ENCODE data around the gene SCAF8.
"Not testable (repeated sequence)": the region's sequence is repeated elsewhere in the genome, so short reads cannot be mapped to it uniquely, and the experiment has no call there.

The SCAF8 gene
- 103 to 171 (median 137) reads per million in 9 experiments for total RNA-seq

- DNase-seq (peak; percentile 84 to 89 (median 89)), ATAC-seq (replicated peaks) (peak; percentile 71)
- peaks cover 25% of the 10 kb centered on the region for H3K36me3 Mint-ChIP-seq (ENCODE audit: insufficient read depth)
- H3K4me3 Mint-ChIP-seq, result peak within 1 kb of the TSS; percentile 86 to 88
- H3K27me3 Mint-ChIP-seq, result no peaks in the 10 kb centered on the region
- H3K9me3 Mint-ChIP-seq, result no peaks in the 10 kb centered on the region
- peak within 1 kb of the TSS; percentile 94 for H3K27ac Mint-ChIP-seq
- H3K4me1 Mint-ChIP-seq (ENCODE audit: low read depth in 2 of 2), result peaks cover 29 to 34% of the 10 kb centered on the region in 2 donors
Measured at GRCh38 chr6:154733183-154733625, at the start of gene SCAF8. SCAF8 (plus strand) TSS chr6:154733416; CDS start chr6:154733901, 485 bp downstream.

GRCh38 chr6:154683756-154684523 lies 49.3 kb upstream of the SCAF8 start:
- peaks cover 2 to 7% of the 10 kb centered on the region in 2 donors for H3K4me1 Mint-ChIP-seq (ENCODE audit: low read depth in 2 of 2)
- H3K36me3 Mint-ChIP-seq (ENCODE audit: insufficient read depth), result no peaks in the 10 kb centered on the region
- no peak overlapping the region for H3K4me3 Mint-ChIP-seq
- DNase-seq (no peak), ATAC-seq (replicated peaks) (peak; percentile 42)
- H3K27me3 Mint-ChIP-seq, result no peaks in the 10 kb centered on the region
- H3K27ac Mint-ChIP-seq, result peak overlapping the region in 1 of 2 donors; percentile 38
- H3K9me3 Mint-ChIP-seq, result no peaks in the 10 kb centered on the region

DNA sequence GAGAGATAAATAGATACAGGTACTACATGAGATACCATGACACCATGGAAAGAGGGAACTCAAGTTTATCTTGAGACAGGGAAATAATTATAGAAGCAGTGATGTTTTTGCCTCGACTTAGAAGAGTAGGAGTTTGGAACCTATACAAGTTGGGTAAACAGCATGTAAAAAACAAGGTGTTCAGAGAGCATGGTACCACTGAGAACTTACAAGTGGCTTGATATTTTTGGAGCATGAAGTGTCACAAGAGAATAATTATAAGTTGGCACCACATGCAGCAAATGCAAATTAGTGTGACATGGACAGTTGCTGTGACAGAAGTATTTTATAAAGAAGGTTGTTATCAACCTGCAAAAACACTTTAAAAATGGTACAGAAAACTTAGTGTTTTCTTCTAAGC lies 47.1 kb upstream of the SCAF8 start:
- Mint-ChIP-seq H3K4me3 (no peak overlapping the region), H3K36me3 (ENCODE audit: insufficient read depth) (no peaks in the 10 kb centered on the region), H3K27ac (no peak overlapping the region), H3K4me1 (ENCODE audit: low read depth in 2 of 2) (peaks cover 2 to 7% of the 10 kb centered on the region in 2 donors), H3K27me3 (no peaks in the 10 kb centered on the region), H3K9me3 (no peaks in the 10 kb centered on the region)
- DNase-seq, result no peak
- ATAC-seq (replicated peaks), result no peak

GRCh38 chr6:154689493-154690255 lies 43.5 kb upstream of the SCAF8 start:
- H3K9me3 Mint-ChIP-seq, result no peaks in the 10 kb centered on the region
- no peaks in the 10 kb centered on the region for H3K36me3 Mint-ChIP-seq (ENCODE audit: insufficient read depth)
- H3K27me3 Mint-ChIP-seq, result no peaks in the 10 kb centered on the region
- H3K4me1 Mint-ChIP-seq (ENCODE audit: low read depth in 2 of 2), result no peaks in the 10 kb centered on the region
- H3K4me3 Mint-ChIP-seq, result no peak overlapping the region
- no peak overlapping the region for H3K27ac Mint-ChIP-seq
- ATAC-seq (replicated peaks) (no peak), DNase-seq (no peak)

DNA sequence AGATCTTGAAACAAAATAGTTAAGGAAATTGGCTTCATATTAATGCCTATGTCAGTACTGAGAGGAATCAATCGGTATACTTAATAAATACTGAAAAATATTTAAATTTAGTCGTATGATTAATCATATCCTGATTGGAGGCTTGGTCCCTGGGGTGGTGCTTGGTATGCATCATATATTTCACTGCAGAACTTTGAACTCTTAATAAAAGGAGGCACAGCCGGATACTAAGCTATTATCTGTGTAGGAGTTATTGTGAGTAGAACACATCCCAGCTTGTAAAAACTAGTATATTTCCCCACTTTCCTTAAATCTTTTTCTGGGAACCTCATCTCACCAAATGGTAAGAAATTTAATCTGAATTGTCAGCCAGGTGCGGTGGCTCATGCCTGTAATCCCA lies 42.4 kb upstream of the SCAF8 start:
- no peaks in the 10 kb centered on the region for H3K27me3 Mint-ChIP-seq
- H3K27ac Mint-ChIP-seq, result no peak overlapping the region
- ATAC-seq (replicated peaks) (no peak), DNase-seq (no peak)
- H3K4me3 Mint-ChIP-seq, result no peak overlapping the region
- H3K4me1 Mint-ChIP-seq (ENCODE audit: low read depth in 2 of 2), result no peaks in the 10 kb centered on the region
- no peaks in the 10 kb centered on the region for H3K36me3 Mint-ChIP-seq (ENCODE audit: insufficient read depth)
- H3K9me3 Mint-ChIP-seq, result no peaks in the 10 kb centered on the region

DNA sequence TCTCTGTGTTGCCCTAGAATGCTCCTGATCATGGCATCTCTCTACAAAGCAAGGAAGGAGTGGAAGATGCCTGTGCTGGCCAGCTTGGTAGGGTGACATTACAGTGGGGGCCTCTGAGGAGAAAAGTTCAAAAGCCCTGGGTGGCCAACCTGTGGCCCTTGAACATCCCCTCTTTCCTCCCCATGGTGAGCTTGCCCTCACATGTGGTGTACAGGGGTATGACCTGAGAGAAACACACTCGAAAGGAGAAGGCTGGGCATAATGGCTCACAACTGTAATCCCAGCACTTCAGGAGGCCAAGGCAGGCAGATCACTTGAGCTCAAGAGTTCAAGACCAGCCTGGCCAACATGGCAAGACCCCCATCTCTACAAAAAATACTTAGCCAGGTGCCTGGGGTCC lies 36.6 kb upstream of the SCAF8 start:
- peaks cover 0 to 6% of the 10 kb centered on the region in 2 donors for H3K27me3 Mint-ChIP-seq
- no peaks in the 10 kb centered on the region for H3K36me3 Mint-ChIP-seq (ENCODE audit: insufficient read depth)
- H3K9me3 Mint-ChIP-seq, result no peaks in the 10 kb centered on the region
- no peak for ATAC-seq (replicated peaks)
- no peaks in the 10 kb centered on the region for H3K4me1 Mint-ChIP-seq (ENCODE audit: low read depth in 2 of 2)
- DNase-seq, result no peak
- H3K27ac Mint-ChIP-seq, result no peak overlapping the region
- H3K4me3 Mint-ChIP-seq, result no peak overlapping the region

- Mint-ChIP-seq H3K27ac (no peak overlapping the region), H3K36me3 (ENCODE audit: insufficient read depth) (no peaks in the 10 kb centered on the region), H3K27me3 (peaks cover 22 to 28% of the 10 kb centered on the region in 2 donors), H3K4me3 (no peak overlapping the region), H3K4me1 (ENCODE audit: low read depth in 2 of 2) (no peaks in the 10 kb centered on the region), H3K9me3 (no peaks in the 10 kb centered on the region)
- ATAC-seq (replicated peaks) (no peak), DNase-seq (no peak)
Measured at GRCh38 chr6:154703124-154703523, 30.1 kb upstream of the SCAF8 start.

GRCh38 chr6:154705471-154706113 lies 27.6 kb upstream of the SCAF8 start:
- no peak for DNase-seq
- H3K27me3 Mint-ChIP-seq, result peaks cover 22 to 28% of the 10 kb centered on the region in 2 donors

DNA sequence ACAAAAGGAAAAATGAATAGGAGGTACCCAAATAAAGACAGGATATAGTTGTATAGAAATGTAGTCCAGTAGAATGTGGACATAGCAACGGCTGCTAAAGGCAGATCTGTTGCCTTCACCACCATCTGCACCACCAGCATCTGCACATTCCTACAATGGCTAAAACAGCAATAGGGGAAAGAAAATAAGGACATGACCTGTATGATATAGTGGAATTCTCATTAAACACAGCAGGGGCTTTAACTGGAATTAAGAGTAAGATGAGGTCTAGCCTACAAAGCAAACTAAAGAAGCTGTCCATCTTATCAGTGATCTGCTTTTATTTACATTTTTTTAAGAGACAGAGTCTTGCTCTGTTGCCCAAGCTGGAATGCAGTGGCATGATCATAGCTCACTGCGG lies 26.8 kb upstream of the SCAF8 start:
- DNase-seq, result no peak
- Mint-ChIP-seq H3K36me3 (ENCODE audit: insufficient read depth) (no peaks in the 10 kb centered on the region), H3K9me3 (no peaks in the 10 kb centered on the region), H3K4me1 (ENCODE audit: low read depth in 2 of 2) (no peaks in the 10 kb centered on the region), H3K27me3 (peaks cover 22 to 24% of the 10 kb centered on the region in 2 donors), H3K4me3 (no peak overlapping the region), H3K27ac (no peak overlapping the region)
- ATAC-seq (replicated peaks), result no peak

More at GRCh38 chr6:154705471-154706113, 27.6 kb upstream of the SCAF8 start:
- no peak for ATAC-seq (replicated peaks)
- no peaks in the 10 kb centered on the region for H3K36me3 Mint-ChIP-seq (ENCODE audit: insufficient read depth)
- H3K9me3 Mint-ChIP-seq, result no peaks in the 10 kb centered on the region
- H3K27ac Mint-ChIP-seq, result no peak overlapping the region
- no peaks in the 10 kb centered on the region for H3K4me1 Mint-ChIP-seq (ENCODE audit: low read depth in 2 of 2)
- no peak overlapping the region for H3K4me3 Mint-ChIP-seq

DNA sequence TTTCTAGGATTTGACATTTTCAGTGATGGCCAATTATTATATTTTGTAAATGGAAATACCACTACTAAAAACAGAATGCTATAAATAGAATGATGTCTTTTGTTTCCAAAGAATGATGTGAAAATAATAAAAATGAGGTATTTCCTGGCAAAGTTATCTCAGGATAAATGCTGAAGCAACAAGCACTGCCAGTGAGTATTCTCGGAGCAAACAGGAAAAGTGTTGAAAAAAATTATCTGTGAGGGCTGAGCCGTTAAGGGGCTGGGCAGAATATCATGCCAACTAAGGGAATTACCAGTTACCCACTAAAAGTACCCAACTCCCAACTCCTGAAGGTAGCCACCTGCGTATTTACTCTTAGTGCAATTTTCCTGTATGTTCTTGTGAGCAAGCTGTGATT lies 23.6 kb upstream of the SCAF8 start:
- Mint-ChIP-seq H3K4me3 (no peak overlapping the region), H3K27ac (no peak overlapping the region), H3K4me1 (ENCODE audit: low read depth in 2 of 2) (no peaks in the 10 kb centered on the region), H3K9me3 (no peaks in the 10 kb centered on the region), H3K36me3 (ENCODE audit: insufficient read depth) (no peaks in the 10 kb centered on the region), H3K27me3 (peaks cover 13 to 21% of the 10 kb centered on the region in 2 donors)
- no peak for ATAC-seq (replicated peaks)
- DNase-seq, result no peak

DNA sequence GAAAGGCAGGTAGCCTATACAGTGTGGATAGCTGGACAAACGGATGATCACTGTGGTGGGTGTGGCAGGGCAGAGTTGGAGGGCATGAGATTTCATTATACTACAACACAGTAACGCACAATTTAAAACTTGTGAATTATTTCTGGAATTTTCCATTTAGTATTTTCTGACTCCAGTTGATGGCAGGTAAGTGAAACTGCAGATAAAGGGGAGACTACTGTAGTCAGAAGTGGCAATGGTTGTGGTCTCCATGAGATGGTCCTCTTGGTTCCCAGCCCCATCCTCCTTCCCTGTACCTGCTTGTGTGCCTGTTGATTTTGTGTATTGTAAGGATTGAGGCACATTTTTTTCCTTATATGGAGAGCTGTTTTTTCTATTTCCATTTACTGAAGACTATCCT lies 22.5 kb upstream of the SCAF8 start:
- no peaks in the 10 kb centered on the region for H3K4me1 Mint-ChIP-seq (ENCODE audit: low read depth in 2 of 2)
- peaks cover 13 to 21% of the 10 kb centered on the region in 2 donors for H3K27me3 Mint-ChIP-seq
- no peak for ATAC-seq (replicated peaks)
- H3K4me3 Mint-ChIP-seq, result no peak overlapping the region
- H3K9me3 Mint-ChIP-seq, result no peaks in the 10 kb centered on the region
- H3K27ac Mint-ChIP-seq, result no peak overlapping the region
- no peaks in the 10 kb centered on the region for H3K36me3 Mint-ChIP-seq (ENCODE audit: insufficient read depth)
- no peak for DNase-seq

DNA sequence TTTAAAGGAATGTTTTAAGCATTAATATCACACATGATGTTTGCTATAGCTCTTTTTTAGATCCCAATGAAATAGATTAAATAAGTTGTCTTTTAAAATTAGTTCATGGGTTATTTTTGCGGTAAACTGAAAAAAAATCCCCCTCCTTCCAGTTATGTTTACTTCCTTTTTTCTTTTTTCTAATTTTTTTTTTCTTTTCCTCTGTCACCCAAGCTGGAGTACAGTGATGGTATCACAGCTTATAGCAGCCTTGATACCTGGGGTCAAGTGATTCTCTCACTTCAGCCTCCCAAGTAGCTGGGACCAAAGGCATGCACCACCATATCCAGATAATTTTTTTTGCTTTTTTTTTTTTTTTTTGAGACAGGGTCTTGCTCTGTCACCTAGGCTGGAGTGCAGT lies 17.8 kb upstream of the SCAF8 start:
- H3K4me1 Mint-ChIP-seq (ENCODE audit: low read depth in 2 of 2), result no peaks in the 10 kb centered on the region
- peaks cover 6 to 9% of the 10 kb centered on the region in 2 donors for H3K27me3 Mint-ChIP-seq
- no peak for ATAC-seq (replicated peaks)
- H3K27ac Mint-ChIP-seq, result no peak overlapping the region
- H3K36me3 Mint-ChIP-seq (ENCODE audit: insufficient read depth), result no peaks in the 10 kb centered on the region
- no peak for DNase-seq
- H3K9me3 Mint-ChIP-seq, result peaks cover 0 to 8% of the 10 kb centered on the region in 2 donors
- H3K4me3 Mint-ChIP-seq, result no peak overlapping the region

GRCh38 chr6:154716350-154716749 lies 16.9 kb upstream of the SCAF8 start:
- not testable (repeated sequence) for H3K4me3 Mint-ChIP-seq; DNase-seq; H3K27ac Mint-ChIP-seq; H3K36me3 Mint-ChIP-seq (ENCODE audit: insufficient read depth); ATAC-seq (replicated peaks); H3K4me1 Mint-ChIP-seq (ENCODE audit: low read depth in 2 of 2); H3K27me3 Mint-ChIP-seq; H3K9me3 Mint-ChIP-seq

Data from effector memory CD8-positive, alpha-beta T cell (primary cell).